ENCODE measurements around the gene TRAPPC10. TPM values are rescaled to one million over a fixed set of nuclear protein-coding genes. Genes with fewer than 3 reads are reported as not detected.

Gene TRAPPC10
- total RNA-seq, 4 donors from 2014 or later: 17.8 to 58.1 (median 32.4) TPM

GRCh38 chr21:44021064-44021463 is 9.0 kb downstream of the TRAPPC10 start:
- Histone ChIP-seq H3K27me3 (no peaks in the 10 kb centered on the region), H3K27ac (peak overlapping the region in 1 of 4 donors; percentile 5), H3K4me1 (peaks cover 3 to 64% (median 5%) of the 10 kb centered on the region in 3 donors), H3K4me3 (no peak overlapping the region), H3K9me3 (no peaks in the 10 kb centered on the region), H3K36me3 (no peaks in the 10 kb centered on the region)
- TF ChIP-seq CTCF (IDR thresholded peaks at IDR 0.05): no peak
- TF ChIP-seq POLR2A (IDR thresholded peaks at IDR 0.05): no peak
- TF ChIP-seq EP300 (IDR thresholded peaks at IDR 0.05): no peak
- no peak for TF ChIP-seq POLR2AphosphoS5 (IDR thresholded peaks at IDR 0.05)
- no peak for ATAC-seq
- 62 to 100% methylated on average over 1 of the region's 1 CpG for WGBS, 2 donors (ENCODE audit: low coverage in 1 of 2)

GRCh38 chr21:44024257-44024656 is 12.1 kb downstream of the TRAPPC10 start:
- H3K36me3 ChIP-seq: no peaks in the 10 kb centered on the region

GRCh38 chr21:44024887-44025353 is 12.8 kb downstream of the TRAPPC10 start:
- Histone ChIP-seq H3K9me3 (no peaks in the 10 kb centered on the region), H3K4me3 (no peak overlapping the region), H3K36me3 (no peaks in the 10 kb centered on the region), H3K4me1 (peaks cover 3 to 54% (median 5%) of the 10 kb centered on the region in 3 donors), H3K27me3 (no peaks in the 10 kb centered on the region), H3K27ac (peak overlapping the region in 3 of 4 donors; percentile 13 to 50 (median 33))
- ATAC-seq: peak; percentile 93
- 58 to 69% methylated on average over 4 to 8 of the region's 8 CpGs for WGBS, 2 donors (ENCODE audit: low coverage in 1 of 2)
- TF ChIP-seq POLR2A (IDR thresholded peaks at IDR 0.05) (no peak), EP300 (IDR thresholded peaks at IDR 0.05) (no peak), POLR2AphosphoS5 (IDR thresholded peaks at IDR 0.05) (no peak)

More at GRCh38 chr21:44024257-44024656, 12.1 kb downstream of the TRAPPC10 start:
- Histone ChIP-seq H3K9me3 (no peaks in the 10 kb centered on the region), H3K4me3 (no peak overlapping the region), H3K4me1 (peaks cover 3 to 54% (median 5%) of the 10 kb centered on the region in 3 donors), H3K27me3 (no peaks in the 10 kb centered on the region), H3K27ac (peak overlapping the region in 1 of 4 donors; percentile 13)
- no peak for ATAC-seq
- TF ChIP-seq POLR2AphosphoS5 (IDR thresholded peaks at IDR 0.05) (no peak), POLR2A (IDR thresholded peaks at IDR 0.05) (no peak), CTCF (IDR thresholded peaks at IDR 0.05) (no peak), EP300 (IDR thresholded peaks at IDR 0.05) (no peak)
- 57 to 88% methylated on average over 1 of the region's 1 CpG for WGBS, 2 donors (ENCODE audit: low coverage in 1 of 2)

- no peaks in the 10 kb centered on the region for H3K27me3 ChIP-seq
- ATAC-seq: no peak
- no peak overlapping the region for H3K27ac ChIP-seq
- peaks cover 0 to 5% of the 10 kb centered on the region in 2 donors for H3K36me3 ChIP-seq
- H3K4me3 ChIP-seq: no peak overlapping the region
- peaks cover 0 to 34% (median 0%) of the 10 kb centered on the region in 3 donors for H3K4me1 ChIP-seq
- no peaks in the 10 kb centered on the region for H3K9me3 ChIP-seq
- WGBS, 2 donors (ENCODE audit: low coverage in 1 of 2): 91 to 94% methylated on average over 3 of the region's 8 CpGs
- no peak for TF ChIP-seq CTCF (IDR thresholded peaks at IDR 0.05)
- TF ChIP-seq POLR2A (IDR thresholded peaks at IDR 0.05): no peak
- no peak for TF ChIP-seq POLR2AphosphoS5 (IDR thresholded peaks at IDR 0.05)
- TF ChIP-seq EP300 (IDR thresholded peaks at IDR 0.05): no peak
These were observed 15.6 kb downstream of the TRAPPC10 start for GRCh38 chr21:44027607-44028286.

- Histone ChIP-seq H3K4me1 (peaks cover 0 to 34% (median 0%) of the 10 kb centered on the region in 3 donors), H3K4me3 (no peak overlapping the region), H3K36me3 (peaks cover 0 to 10% of the 10 kb centered on the region in 2 donors), H3K9me3 (no peaks in the 10 kb centered on the region), H3K27ac (no peak overlapping the region), H3K27me3 (no peaks in the 10 kb centered on the region)
- 93% methylated on average over 5 of the region's 6 CpGs; no CpG with 5 or more reads in 1 of the 2 donors for WGBS, 2 donors (ENCODE audit: low coverage in 1 of 2)
- no peak for ATAC-seq
- no peak for TF ChIP-seq POLR2AphosphoS5 (IDR thresholded peaks at IDR 0.05)
- TF ChIP-seq POLR2A (IDR thresholded peaks at IDR 0.05): no peak
These were observed 16.2 kb downstream of the TRAPPC10 start for GRCh38 chr21:44028287-44028659.
